NB4 (cell line): ENCODE data around the gene RAB1B.

ENCODE experiments used
- CTCF ChIP-seq: IDR thresholded peaks from one replicate; pipeline ENCODE4 v1.5.1; 2012; ENCODE audit warnings: low read depth, low read length
- MAX ChIP-seq: IDR thresholded peaks from 2 replicates; pipeline ENCODE4 v1.6.1; 2011; ENCODE audit warnings: low read depth, low read length

- TF ChIP-seq CTCF (no peak), MAX (no peak)
Observed at GRCh38 chr11:66321606-66322005, 53.2 kb downstream of the RAB1B start.
